GM21619 (cell line): ENCODE data around the gene TMEM176B.

ENCODE experiments used
- ATAC-seq: cut with Tn5 transposase; IDR thresholded peaks from one replicate; pipeline ENCODE4 v1.9.1; 2021; ENCODE audit not compliant: unreplicated experiment

Gene TMEM176B

DNA sequence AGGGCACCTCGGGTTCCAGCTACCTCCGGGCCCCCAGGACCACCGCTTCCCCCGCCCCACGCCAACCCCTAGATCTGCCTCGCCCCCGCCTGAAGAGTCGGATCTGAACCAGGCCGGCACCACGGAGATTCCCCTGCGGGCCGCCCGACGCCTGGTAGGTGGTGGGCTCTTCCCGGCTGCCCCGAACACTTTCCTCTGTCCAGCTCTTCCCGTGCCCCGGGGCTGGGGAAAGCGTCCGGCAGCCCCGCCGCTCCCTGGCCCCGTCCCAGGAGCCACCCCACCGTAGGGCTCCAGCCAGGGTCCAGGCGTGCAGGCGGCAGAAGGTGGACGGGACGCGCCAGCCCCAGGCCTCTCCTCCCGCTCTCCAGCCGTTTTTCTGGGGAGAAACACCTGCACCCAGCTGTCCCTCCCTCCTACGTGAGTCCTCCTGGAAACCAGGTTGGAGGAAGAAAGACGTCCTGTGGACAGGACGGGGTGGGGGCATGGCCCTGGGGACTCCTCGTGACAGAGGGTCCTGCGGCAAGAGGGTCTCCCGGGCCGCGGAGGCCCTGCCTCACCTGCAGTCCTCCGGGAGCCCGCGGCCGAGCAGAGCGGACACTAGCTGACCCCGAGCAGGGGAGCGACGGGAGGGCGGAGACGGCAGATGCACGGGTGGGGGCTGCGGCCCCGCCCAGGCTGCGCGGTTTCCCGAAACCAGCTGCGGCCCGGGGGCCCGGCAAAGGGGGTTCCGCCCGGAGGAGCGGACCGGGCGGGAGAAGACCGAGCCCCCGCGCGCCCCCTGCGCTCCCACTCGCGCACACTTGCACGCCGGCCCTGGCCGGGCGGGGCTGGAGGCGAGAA lies at the start of gene TMEM176B:
TMEM176B (minus strand) TSS at position 624 of the 840 bp plus-strand sequence. CDS start 3,795 bp downstream, outside the sequence.
- ATAC-seq: no peak

DNA sequence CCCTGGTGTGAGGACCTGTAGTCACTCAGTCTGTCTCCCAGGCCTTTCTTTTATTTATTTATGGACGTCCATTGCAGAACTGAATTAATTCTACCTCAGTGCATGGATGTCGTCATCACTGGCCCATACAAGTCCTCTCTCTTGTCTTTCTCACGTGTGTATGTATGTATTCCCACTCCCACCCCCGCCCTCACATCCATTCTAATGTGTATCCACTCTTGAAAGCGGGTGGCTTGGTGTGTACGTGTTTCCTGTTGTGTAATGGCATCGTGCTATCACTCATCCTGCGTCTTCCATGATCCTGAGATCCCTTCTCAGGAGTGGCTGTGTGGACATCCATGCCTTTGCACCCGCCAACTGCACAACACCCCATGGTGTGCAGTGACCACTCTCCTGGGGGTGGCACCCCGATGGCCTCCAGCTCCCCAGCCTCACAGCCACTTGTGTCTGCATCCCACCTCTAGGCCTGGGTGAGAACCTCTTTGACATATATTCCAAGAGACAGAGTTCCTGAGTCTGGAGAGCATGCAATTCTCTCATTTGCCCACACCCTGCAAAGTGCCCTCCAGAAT lies 49.1 kb upstream of the TMEM176B start:
- ATAC-seq: no peak

DNA sequence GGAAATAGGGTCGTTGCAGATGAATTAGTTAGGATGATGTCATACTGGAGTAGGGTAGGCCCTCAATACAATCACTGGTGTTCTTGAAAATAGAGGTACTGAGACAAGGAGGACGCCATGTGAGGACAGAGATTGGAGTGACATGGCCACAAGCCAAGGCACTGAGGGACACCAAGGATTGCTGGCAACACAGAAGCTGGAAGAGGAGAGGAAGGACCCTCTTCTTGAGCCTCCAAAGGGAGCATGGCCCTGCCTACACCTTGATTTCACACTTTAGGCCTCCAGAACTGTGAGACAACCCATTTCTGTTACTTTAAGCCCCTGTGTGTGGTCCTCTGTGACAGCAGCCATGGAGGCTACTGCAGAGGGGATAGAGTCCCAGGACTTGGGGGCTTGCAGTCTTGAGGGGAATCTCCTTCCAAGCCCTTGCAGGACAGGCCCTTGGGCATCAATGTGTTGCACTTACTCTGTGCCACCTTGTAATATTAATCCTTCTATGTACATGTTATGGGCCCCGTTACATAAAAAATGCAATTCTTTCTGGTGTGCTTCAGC lies 48.5 kb upstream of the TMEM176B start:
- no peak for ATAC-seq

DNA sequence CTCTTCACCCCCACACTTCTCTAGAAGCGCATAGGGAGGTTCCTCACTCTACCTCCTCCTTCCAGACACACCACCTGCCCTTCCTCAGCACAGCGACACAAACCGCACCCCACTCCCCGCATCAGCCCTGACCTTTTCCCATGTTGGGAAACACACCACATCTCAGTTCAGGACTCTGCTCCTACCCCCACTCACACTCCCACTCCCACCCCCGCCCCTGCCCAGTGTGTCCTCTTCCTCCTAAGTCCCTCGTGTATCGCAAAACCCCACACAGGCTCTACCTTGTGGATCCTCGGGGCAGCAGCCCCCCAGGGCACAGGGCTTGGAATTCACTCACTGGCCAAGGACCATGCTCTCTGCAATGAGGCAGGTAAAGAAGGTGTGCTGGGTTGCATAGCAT lies 47.9 kb upstream of the TMEM176B start:
- ATAC-seq: no peak

DNA sequence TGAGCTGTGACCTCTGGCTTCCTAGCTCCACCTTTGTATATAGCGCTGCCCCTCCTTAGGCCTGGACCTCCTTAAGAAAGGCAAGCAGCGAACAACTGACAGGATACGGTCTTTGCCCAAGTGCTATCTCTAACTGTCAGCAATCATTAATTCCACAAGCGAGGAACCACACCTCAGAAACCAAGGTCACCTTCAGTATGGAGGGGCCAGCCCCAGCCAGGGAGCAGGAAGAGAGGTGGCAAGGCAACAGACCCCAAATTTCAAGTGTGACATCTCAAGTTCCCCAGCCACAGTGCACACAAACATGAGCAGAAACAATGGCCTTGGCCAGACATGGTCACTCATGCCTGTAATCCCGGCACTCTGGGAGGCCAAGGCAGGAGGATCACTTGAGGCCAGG lies 47.4 kb upstream of the TMEM176B start:
- no peak for ATAC-seq

DNA sequence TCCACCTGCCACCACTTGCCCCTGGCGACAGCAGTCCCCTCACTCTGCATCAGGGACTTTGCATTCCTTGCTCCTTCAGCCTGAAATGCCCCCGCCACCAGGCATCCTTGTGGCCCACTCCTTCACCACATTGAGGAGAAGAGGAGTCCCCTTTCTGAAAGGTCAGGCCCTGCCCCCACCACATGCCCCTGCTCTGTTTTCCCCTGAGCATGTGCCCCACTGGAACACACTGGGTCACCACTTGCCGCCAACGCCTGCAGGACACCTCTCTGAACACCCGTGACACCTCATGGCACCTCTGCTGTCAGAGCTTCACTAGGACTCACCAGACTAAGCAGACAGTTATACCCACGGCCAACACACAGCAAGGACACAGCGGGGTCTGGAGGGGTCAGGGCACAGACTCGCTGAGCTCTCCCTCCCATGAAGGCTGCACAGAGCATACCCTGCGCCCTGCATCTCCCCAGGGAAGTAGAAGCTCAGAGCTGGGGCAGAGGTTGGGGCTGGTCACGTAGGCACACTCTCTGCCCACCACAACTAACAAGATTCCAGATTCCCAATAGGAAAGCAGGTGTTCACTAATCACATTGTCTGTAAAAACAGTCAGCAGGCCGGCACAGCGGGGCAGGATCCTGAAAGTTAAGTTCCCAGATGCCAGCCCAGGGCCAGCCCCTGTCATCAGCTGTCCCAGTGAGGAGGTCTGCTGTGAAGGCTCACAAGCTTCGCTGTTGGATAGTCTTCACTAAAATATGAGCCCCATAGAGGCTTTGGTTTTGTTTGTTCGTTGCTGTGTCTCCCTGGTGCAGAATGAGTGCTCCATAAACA lies 46.3 kb upstream of the TMEM176B start:
- ATAC-seq: no peak

DNA sequence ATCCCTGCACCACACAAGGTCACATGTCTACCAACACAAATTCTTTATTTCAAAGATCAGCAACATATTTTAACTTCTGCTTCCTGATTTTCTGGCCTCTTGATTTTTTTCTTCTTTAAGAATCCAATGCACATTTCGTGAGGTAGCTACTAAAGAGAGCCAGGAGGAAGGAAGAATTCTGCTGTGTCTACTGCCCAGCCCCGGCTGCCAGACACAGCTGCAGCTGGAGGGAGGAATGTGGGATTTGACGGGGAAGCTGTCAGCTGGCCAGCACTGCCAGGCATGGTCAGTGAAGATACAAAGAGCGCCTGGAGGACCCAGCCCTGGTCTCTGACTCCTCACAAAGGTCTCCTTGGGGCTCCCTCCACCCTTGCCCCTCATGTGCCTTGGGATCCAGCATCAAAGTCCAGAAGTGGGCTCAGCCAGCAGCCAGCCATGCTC lies 45.3 kb upstream of the TMEM176B start:
- ATAC-seq: no peak

DNA sequence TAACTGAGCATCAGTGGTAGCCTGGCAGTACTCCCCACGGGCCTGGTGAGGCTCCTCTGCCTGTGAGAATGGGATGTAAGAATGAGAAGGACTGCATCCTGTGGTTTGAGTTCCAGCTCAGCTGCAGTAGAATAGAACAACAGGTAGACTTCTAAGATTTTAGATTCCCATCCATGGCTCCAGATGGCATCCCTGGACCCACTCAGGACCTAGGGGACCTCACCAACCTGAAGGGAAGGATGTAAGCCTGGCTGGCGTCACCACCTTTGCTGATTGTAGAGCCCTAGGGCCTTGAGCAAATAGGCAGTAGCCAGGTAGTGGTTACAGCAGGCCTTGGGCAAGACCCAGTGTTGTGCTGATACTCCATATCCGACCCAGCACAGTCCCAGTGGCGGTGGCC lies 42.6 kb upstream of the TMEM176B start:
- no peak for ATAC-seq

DNA sequence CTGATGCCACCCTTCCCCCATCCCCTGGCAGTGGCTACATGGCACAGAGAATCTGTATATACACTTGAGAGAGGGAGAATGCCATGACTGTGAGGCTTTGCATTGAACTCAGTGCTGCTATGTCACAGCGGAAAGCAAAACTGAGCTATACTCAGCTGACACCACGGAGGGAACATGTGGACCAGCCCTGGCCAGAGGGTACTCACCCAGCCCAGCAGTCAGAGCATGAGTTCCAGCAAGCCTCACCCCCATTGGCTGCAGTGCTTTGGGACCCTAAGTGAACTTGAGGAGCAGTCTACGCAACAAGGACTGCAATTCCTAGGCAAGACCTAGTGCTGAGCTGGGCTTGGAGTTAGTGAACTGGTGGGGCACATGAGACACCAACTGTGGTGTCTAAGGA lies 41.9 kb upstream of the TMEM176B start:
- ATAC-seq: no peak

DNA sequence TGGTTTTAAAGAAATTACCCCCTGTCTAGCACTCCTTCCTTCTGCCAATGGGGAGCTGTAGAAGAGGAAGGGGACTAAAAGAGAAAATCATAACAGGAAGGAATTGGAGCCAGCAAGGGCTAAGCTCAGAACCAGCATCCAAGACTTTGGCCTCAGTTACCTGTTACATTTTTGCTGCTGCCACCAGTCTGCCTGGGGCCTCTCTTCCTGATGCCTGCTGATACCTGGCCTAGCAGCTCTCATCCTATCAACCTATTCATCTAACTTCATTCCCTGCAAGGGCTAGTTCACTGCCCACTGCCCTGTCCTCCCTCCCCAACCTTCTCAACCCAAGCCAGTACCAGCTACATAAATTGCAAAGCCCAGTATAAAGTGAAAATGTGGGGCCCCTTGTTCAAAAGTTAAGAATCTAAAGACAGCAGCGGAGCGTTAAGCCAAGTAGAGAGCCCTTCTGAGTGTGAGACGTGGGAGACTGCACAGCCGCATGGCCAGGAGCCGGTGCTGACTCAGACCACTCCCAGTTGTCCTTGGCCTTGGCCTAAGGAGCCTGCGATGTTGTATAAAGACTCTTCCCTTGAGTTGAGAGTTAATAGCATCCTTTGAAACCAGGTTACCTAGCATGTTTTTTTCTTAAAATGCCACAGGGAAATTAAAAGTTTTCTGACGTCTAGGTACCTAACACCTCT lies 38.9 kb upstream of the TMEM176B start:
- no peak for ATAC-seq

DNA sequence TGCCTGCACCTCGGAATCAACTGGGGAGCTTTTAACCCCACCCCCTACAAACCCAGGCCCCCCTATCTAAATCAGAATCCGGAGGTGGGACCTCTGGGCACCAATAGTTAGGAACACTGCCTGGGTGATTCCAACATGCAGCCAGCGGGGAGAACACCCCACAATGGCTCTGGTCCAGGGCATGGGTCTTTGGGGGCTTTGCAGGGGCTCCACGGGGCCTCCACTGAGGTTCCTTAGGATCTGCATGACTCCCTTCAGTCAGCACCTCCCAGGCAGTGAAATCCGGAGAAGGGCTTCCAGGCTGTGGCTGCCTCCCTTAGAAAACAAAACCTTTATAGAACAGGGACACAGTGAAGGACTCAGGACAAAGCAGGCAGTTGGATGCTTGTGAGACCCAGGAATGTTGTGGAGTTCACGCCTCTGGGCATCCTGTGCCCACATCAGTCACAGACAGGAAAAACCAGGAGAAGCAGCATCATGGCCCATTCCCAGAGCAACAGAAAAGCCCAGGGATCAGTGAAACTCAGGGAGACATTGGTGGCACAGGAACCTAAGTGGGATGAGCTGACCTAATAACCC lies 35.6 kb upstream of the TMEM176B start:
- no peak for ATAC-seq

DNA sequence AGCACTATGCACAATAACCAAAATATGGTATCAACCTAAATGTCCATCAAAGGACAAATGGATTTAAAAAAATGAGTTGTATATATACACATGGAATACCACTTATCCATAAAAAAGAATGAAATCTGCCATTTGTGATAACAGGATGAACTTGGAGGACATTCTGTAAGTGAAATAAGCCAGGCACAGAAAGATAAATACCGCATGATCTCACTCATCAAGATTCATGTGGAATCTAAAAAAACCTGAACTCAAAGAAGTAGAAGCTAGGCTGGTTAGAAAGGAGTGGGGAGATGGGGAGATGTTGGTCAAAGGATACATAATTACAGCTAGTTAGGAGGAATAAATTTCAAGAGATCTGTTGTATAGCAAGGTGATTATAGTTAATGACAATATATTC lies 34.9 kb upstream of the TMEM176B start:
- no peak for ATAC-seq

DNA sequence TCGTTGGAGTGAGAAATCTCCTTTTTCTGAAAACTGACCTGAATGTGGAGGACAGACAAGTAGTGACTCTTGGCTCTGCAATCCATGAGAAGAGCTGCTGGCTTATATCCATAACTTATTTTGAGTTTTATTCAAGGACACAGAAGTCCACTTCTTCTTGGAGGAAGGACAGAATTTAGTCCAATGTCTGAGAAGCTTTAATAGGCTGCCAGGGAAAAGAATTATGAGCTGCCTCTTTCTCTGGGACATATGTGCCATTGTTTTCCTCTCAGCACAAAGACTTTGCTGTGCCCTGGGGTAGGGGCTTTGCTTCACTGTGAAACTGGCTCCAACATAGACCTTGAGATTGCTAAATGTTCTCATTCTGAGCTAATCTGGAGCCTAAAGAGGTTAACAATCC lies 31.7 kb upstream of the TMEM176B start:
- no peak for ATAC-seq

DNA sequence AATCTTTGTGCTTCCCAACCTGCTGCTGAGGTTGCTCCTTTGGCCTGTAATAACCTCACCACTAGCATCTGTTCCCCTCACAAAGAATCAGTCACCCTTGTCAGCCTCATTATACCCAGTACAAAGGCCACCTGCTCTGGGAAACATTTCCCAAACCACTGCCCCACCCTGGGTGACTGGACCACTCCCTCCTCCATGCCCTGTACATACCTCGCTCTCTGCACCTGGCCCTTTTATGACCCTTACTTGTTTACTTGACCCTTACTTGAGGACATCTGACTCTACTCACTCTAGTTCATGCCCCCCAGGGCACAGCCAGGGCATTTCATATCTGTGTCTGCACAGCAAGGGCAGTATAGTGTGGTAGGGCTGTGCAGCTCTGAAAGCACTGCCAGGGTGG lies 30.8 kb upstream of the TMEM176B start:
- no peak for ATAC-seq

DNA sequence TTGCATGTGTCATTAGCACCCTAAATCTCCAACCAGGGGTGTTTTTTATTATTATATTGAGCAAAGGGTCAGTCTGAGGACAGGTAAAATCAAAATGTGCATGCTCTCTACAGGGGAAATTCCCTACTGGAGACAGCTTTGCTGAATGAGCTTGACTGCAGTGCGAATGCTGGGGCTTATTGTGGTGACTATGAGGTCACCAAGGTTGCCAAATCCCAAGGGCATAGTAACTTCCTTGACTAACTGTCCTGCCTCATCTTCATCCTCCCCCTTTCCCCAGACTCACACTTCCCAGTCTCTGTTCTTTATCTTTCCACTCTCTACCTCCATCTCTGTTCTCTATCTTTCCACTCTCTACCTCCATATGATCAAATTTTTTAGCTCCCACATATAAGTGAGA lies 29.3 kb upstream of the TMEM176B start:
- no peak for ATAC-seq

DNA sequence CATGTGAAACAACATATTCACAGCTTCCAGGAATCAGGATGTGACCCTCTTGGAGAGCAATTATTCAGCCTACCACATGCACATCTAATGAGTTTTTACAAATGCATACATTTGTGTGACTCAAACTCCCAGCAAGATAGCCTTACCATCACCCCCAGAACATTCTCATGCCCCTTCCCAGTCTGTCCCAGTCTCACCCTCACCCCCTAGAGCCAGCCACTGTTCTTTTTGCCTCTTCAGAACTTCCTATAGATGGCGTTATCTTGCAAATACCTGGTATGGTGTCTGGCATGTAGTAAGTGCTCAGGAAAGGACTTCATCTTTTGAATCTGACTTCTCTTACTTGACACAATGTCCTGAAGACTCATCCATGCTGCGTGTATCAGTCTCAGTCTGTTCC lies 28.2 kb upstream of the TMEM176B start:
- no peak for ATAC-seq

DNA sequence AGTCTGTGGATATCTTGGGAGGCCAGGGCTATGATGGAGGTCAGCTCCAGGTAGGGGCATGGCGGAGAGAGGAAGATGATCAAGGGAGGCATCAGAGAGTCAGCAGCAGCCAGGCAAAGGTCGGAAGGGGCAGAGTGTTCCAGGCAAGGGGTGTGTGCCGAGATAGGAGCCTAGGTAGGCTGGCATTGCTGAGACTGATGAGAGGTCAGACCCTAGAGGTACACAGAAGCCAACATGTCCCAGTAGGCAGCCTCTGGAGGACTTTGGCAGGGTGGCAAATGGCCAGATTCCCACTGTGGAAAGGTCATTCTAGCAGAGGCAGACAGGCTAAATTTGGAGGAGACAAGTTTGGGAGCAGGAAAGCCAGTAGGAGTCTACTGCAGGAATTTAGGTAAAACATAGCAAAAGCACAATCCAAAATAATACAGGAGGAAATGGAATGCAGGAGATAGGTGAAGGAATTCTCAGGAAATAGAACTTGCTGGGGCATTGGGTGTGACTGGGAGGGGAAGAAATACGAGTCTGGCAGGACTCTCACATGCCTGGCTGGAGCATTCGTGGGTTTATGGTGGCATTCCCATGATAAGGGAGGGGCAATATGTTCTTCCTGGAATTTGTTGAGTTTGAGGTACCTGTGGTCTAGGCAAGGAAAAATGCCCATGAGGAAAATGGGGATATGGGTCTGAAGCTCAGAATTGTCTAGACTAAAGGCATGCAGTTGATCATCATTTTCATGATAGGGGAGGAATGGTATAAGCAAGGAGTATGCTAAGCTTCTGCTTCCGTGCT lies 26.1 kb upstream of the TMEM176B start:
- ATAC-seq: no peak

DNA sequence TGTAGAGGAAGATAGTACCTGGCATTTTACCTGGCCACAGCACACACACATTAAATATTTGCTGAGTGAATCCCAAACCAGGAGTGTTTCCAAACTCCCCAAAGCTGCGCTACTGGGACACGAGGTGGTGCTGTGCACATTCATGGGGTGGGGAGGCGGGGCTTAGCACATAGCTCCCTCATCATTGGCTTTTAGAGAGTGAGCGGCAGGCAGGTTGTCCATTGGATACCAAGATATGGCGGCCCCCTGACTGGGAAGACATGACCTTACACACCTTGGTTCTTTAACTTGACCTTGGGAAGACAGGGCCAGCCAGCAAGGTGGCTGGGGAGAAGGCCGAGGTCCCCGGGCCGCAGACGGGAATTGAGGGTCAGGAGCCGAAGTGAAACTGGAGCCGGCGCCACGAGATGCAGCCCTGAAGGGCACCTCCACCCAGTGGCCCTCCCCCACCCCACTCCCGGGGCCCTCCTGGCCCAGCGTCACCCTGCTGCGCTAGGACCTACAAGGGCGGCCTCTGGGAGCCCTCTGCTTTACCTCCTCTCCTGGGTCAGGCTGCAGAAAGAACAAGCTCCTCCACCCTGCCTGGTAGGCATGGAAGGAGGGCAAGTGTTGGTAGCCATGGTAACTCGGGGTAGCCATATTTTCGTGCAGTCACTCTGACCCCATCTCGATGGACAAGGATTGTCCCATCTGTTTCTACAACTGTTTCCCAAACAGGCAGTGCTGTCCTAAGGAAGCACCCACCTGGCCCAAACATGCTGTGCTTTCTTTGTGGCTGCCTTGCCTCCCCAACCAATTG lies 24.4 kb upstream of the TMEM176B start:
- no peak for ATAC-seq
